Vagina (tissue), 2 donors: ENCODE results near the gene ITPKB.

Experiments
- POLR2A ChIP-seq, 2 donors: fragments of 450-650 bp; IDR thresholded peaks; one replicate each; pipeline ENCODE4 v1.6.1; 2017; ENCODE audit warnings: antibody characterized with exemption in 2 of 2, mild to moderate bottlenecking in 2 of 2, moderate library complexity in 2 of 2
- POLR2AphosphoS5 ChIP-seq, 2 donors: sonication (generic); formaldehyde crosslinking; IDR thresholded peaks; one replicate each; pipeline ENCODE4 v1.9.0; 2017; ENCODE audit warnings: antibody characterized with exemption in 2 of 2, mild to moderate bottlenecking in 2 of 2, low read depth in 1 of 2; ENCODE audit not compliant: insufficient read depth in 1 of 2
- TF ChIP-seq, protein P1 (sequence below), 3 experiments: fragments of 450-650 bp in 2 of 3; fragments of 200-600 bp in 1 of 3; sonication (generic) in 1 of 3; IDR thresholded peaks; one replicate each; pipeline ENCODE4 v1.5.1; 2017 to 2019; ENCODE audit warnings: antibody characterized with exemption in 3 of 3, mild to moderate bottlenecking in 2 of 3, moderate library complexity in 2 of 3

DNA sequence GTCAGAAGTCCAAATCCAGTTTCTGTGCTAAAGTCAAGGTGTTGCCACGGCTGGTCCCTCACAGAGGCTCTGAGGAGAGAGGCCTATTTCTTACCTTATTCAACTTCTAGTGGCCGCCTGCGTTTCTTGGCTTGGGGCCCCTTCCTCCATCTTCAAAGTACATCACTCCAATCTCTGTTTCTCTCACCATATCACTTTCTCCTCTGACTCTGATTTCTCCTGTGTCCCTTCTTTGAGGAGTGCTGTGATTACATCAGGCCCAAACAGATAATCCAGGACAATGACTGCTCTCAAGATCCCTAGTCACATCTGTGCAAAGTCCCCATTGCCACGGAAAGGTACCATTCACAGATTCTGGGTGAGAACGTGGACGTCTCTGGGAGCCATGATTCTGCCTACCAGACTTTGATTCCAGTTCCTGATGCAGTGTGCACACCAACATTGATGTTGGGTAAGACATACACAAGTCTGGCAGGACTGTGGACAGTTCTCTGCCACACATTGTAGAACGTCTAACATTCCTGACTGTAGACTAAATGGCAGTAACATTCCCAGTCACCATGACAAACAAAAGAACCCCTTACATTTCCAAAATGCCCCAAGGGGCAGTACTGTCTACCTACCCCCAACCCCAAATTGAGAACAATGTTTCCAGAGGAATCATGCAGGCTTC lies 43.0 kb upstream of the ITPKB start:
- TF ChIP-seq POLR2A (IDR thresholded peaks at IDR 0.05): no peak
- no peak for TF ChIP-seq POLR2AphosphoS5 (IDR thresholded peaks at IDR 0.05; ENCODE audit: insufficient read depth in 1 of 2, low read depth in 1 of 2)
- TF ChIP-seq, protein P1, sequence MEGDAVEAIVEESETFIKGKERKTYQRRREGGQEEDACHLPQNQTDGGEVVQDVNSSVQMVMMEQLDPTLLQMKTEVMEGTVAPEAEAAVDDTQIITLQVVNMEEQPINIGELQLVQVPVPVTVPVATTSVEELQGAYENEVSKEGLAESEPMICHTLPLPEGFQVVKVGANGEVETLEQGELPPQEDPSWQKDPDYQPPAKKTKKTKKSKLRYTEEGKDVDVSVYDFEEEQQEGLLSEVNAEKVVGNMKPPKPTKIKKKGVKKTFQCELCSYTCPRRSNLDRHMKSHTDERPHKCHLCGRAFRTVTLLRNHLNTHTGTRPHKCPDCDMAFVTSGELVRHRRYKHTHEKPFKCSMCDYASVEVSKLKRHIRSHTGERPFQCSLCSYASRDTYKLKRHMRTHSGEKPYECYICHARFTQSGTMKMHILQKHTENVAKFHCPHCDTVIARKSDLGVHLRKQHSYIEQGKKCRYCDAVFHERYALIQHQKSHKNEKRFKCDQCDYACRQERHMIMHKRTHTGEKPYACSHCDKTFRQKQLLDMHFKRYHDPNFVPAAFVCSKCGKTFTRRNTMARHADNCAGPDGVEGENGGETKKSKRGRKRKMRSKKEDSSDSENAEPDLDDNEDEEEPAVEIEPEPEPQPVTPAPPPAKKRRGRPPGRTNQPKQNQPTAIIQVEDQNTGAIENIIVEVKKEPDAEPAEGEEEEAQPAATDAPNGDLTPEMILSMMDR (IDR thresholded peaks at IDR 0.05): no peak
